NCI-H2171 treated with DMSO at 0.1 percent for 48 hours (cell line): ENCODE measurements around the gene CPSF3.
"Not testable (repeated sequence)": the region's sequence is repeated elsewhere in the genome, so short reads cannot be mapped to it uniquely, and the experiment has no call there.

ENCODE experiments used
- DNase-seq: peaks from one replicate; lab custom pipeline; 2025; lab: John Stamatoyannopoulos, UW

CPSF3 gene

DNA sequence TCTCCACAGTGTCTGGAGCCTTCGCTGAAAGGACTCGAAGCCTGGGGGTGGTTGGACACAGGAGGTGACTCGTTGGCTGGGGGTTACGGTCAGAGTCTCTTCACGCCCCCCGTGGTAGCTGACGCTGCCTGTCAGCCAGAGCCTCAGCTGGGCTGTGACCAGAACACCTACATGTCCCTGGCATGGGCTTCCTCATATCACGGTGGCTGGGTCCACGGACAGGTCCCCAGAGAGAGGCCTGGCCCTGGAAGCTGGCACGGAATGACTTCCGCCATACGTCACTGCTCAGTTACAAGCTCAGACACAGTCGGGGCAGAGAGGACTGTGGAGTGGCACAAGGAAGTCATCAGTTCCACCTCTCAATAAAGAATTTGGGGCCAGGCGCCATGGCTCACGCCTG is 28.6 kb upstream of the CPSF3 start:
- DNase-seq = no peak

DNA sequence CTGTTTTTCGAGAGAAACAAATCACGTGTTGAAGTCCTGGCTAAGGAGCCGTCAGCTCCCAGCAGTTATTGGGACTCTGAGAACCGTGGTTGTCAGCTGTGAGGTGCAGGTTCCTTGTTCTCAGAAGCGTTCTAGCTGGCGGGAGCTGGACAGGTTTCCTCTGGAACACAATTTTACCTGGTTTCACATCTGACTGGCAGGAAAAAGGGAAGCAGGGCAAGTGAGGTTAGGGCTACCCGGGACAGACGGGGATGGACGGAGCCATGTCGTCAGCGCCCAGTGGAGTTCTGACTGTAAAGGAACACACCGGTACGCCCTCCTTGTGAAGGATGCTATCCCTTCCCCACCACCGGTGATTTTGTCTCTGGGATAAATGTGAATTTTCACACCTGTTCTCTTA is 26.3 kb upstream of the CPSF3 start:
- no peak for DNase-seq

DNA sequence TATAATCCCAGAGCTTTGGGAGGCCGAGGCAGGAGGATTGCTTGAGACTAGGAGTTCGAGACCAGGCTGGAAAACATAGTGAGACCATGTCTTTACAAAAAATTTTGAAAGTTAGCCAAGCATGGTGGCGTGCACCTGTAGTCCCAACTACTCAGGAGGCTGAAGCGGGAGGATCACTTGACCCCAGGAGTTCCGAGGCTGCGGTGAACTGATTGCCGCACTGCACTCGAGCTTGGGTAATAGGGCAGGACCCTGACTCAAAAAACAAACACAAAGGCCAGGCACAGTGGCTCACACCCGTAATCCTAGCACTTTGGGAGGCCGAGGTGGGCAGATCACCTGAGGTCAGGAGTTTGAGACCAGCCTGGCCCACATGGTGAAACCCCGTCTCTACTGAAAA is 25.2 kb upstream of the CPSF3 start:
- not testable (repeated sequence) for DNase-seq

DNA sequence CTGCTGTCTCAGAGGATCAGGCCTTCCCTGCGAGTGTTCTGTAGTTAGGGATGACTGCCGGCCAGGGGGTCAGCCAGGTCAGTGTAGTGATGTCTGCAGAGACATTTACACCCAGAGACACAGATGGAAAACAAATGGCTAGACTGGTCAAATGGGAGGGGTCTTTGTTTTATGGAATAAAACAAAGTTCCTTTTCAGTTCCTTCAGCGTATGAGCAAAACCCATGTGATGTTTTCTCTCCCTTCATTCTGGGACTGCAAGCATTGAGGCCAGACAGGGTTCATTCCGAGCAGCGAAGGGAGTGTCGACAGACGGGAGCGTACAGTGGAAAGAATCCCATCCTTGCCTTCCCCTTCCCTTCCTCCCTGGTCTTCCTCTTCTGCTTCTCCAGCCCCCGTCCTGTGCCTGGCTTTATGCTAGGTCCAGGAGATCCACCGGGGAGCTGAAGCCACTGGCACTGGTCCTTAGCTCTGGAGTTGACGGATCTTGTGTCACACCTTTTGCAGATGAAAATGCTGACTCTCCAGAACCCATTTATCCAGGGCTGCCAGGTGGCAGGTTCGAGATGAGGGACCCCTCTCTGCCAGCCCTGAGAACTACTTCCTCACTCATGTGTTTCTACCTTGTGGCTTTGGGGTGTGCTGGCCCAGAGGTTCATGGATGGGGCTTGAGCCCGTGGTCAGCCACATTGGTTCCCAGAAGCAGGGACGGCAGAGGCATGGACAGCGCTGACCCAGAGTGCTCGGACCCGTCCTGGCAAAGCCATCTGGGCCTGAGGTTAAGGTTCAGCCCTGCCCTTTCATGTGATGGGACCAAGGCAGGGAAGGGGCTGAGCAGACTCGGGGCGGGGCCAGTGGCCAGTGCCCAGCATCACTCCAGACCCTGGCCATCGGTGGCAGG is 24.3 kb upstream of the CPSF3 start:
- DNase-seq = no peak

DNA sequence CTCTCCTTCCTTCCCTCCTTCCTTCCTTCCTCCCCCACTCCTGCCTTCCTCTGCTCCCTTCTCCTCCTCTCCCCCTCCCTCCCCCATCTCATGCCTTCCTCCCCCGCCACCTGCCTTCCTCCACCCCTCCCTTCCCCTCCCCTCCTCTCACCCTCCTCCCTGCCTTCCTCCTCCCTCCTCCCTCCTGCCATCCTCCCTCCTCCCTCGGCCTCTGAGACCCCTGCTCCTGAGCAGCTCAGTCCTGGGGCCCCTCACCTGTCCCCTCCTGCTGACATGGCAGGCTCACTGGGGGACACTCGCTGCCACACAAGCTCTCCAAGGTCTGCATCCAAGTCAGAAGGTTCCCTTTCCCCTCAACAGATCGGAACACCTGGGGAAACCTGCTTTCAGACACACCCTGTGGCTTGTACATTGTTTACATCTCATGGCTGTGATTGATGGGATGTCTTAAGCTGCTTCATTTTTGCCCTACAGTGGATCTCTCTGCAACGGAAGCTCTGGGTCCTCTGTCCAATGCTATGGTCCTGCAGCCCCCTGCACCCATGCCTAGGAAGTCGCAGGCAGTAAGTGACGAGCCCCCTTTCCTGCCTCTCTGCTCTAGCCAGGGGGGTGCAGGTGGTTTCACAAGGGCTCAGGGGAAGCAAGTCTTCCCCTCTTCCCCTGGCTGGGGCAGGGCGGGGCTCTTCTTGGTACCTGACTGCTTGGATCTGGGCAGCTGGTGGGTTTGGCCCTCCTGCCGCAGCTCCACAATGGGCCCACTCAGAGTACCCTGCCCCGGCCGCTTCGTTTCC is 23.0 kb upstream of the CPSF3 start:
- DNase-seq = no peak

DNA sequence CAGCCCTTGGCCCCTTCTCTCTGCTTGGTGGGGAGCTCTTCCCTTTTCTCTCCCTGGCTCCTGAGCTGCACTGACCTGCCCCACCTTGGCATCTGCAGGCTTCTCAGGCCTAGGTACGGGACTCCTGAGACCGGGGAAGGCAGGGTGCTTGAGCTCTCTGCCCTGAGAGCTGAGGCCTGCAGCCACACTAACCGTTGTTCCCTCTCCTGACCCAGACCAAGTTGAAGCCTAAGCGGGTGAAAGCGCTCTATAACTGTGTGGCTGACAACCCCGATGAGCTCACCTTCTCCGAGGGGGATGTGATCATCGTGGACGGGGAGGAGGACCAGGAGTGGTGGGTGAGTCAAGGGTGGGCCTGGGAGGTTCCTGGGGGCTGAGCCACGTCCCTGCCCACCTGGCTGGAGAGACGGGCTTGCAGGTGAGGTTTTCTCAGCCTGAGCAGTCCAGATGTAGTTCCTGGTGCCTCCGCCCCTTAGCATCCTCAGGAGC is 22.4 kb upstream of the CPSF3 start:
- no peak for DNase-seq

DNA sequence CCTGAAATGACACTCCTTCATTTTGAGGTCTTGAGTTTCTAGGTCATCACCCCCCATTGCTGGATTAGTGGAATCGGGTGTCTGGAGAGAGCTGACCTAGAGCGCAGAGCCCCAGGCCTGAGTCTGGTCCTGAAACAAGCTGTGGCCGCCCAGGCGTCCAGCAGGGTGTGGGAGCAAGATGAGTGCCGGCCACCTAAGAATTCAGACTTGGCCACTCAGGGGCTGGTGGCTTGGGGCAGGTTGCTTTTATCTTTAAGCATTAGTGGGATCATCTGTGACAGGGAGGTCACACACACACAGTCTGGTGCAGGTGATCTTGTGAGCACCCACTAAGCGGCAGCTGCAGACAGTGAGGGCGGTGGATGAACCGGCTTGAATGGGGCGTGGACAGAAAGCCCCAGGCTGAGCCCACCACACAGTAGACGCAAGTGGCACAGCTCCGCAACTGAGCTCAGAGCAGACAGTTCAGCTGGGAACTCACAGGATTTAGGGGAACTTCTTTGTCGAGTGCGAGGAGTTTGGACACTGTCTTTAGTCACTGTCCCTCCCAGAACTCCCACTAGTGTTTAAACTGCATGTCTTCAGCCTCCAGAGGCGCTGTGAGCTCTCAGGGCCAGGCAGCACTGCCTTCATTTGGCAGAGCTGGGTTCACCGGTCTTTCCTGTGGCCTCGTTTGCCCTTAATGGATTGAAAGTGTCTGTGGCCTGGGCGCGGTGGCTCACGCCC is 21.6 kb upstream of the CPSF3 start:
- no peak for DNase-seq

DNA sequence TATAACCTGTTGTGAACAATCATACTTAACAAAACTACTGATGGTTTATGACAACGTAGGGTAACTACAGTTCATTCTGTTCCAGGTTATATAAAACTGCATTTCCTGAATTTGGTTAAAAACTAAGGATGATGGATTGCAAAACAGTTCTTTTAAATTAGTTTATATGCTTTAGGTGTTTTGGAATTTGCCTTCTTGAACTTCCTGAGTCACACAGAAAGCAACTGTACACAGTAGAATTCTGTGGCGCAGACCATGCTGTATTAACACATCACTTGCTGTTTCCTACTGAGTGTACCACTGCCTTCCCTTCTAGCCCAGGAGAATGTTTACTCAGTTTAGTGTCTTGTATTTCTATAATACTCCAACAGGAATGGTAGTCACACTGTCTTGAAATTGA is 19.5 kb upstream of the CPSF3 start:
- no peak for DNase-seq

DNA sequence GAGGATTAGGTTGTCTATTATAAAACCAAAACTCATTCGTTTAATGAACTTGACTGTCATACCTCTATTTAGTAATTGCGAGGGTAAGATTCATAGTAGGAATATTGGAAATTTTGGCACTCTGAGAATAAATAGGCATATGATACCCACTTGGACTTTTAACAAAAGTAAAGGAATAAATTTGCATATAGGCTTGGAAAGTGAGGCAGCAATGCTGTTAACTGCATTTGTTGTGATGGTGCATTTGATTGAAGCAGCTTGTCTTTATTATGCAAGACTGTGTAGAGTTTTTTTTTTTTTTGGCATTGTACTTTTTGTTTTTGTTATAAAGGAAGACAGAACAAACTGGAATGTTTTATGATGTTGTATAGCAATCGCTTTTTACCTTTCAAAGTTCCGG is 19.0 kb upstream of the CPSF3 start:
- no peak for DNase-seq

DNA sequence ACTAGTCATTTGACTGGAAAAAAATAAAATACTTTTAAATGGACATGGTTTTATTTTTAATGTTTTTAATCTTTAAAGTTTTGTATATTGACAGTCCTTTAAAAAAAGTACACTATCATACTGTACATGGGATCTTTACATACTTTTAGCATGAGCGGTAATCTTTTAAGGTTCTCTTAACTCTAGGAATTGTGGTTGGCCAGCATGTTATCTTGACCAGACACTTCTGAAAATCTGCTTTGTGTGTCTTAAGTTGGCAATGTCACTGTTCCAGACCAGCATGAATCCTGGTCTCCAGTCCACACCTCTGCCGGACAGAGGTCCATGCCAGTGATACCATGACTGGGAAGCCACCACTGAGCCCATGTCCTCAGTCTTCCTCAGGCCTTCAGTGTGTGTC is 17.8 kb upstream of the CPSF3 start:
- no peak for DNase-seq

DNA sequence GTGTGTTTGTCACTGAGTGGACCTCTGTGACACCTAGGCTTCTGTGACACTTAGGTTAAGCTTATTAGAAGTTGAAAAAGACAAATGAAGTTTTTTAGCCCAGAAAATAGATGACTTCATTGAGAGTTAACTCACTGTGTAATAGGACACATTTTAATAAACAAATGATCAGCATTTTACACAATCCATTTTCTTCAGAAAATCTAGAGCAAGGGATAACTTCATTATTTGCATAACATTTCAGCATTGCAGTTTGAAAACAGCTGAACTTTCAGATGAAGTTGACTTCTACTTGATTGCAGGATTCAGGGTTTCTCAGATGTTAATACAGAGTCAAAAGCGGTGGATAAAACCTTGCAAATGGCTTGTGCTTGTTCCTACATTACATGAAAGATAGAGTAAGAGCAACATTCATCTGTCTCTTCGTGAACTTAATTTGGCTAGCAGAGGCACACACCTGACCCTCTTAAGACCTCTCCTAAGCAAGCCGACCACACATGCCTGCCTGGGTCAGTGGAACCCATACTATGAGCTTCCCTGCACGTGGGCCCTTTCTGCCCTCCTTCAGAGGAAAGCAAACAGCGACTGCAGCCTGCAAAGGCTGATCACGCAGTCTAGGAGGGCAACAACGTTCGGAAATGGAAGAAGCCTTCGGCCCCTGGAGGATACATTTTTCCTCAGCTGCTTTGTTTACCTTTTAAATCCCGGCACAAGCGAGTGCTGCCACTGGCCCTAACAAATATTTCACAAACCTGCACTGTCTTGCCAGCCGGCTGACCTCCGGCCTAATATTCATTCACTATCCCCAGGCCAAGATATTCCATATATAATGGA is 16.7 kb upstream of the CPSF3 start:
- no peak for DNase-seq

DNA sequence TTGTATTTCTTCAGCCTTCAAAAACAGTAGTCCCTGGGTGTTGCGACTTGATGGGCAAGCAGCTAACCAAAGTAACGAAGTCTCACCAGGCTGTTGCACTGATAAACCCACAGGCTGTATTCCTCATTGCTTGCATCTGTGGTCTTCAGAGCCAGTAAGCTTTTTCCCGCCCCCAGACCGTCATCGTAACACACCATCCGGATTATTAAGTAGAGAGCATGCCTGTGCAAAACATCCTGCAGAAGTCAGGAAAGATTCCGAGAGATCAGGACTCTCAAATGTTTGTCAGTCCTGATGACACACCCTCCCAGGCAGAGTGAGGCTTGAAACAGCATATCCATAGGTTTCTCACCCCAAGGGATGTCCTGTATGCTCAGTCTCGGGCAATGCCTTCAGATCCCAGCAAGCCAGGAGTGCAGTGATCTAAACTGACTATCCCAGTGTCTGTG is 16.1 kb upstream of the CPSF3 start:
- DNase-seq = no peak

DNA sequence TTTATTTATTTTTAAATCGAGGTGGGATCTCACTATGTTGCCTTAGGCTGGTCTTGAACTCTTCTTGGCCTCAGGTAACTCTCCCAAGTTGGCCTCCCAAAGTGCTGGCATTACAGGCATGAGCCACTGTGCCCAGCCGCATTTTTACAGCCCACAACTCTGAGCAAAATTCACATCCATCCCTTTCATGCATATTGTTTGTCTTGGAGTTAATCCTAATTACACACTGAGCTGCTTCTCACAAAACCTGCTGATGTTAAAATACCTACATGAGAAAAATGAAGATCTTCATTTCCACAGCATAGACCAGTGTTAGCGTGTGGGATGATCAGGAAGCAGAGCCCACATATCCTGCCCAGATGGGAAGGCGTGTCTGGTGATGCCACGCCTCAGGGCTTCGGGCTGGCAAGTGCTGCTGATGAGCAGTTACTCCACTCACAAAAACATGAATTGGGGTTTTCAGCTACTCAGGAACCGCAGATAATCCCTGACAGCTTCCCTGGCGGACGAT is 14.8 kb upstream of the CPSF3 start:
- no peak for DNase-seq

DNA sequence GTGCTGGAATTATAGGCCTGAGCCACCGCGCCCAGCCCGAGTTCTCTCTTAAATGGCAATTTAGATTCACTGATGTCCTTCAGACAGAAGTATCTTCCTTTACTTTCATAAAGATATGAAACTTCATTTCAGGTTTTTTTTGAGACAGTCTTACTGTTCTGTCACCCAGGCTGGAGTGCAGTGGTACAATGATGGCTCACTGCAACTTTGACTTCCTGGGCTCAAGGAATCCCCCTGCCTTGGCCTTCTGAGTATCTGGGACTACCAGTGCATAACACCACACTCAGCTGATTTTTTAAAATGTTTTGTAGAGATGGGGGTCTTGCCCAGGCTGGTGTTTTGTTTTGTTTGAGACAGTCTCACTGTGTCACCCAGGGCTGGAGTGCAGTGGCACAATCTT is 13.3 kb upstream of the CPSF3 start:
- DNase-seq = no peak

DNA sequence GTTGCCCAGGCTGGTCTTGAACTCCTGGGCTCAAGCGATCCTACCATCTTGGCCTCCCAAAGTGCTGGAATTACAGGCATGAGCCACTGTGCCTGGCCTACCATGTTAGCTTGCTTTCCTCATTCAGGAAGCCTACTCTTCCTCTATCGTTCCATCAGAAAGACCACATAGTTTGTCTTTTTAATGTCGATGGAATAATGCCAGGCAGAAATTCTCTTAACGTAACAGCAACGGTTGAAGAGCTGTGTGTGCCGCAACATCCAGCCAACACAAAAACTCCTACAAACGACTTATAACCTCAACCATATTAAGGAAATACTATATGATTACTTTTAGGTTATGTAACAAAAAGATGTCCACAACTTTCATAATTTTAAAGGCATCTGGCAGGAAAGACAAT is 10.7 kb upstream of the CPSF3 start:
- no peak for DNase-seq

DNA sequence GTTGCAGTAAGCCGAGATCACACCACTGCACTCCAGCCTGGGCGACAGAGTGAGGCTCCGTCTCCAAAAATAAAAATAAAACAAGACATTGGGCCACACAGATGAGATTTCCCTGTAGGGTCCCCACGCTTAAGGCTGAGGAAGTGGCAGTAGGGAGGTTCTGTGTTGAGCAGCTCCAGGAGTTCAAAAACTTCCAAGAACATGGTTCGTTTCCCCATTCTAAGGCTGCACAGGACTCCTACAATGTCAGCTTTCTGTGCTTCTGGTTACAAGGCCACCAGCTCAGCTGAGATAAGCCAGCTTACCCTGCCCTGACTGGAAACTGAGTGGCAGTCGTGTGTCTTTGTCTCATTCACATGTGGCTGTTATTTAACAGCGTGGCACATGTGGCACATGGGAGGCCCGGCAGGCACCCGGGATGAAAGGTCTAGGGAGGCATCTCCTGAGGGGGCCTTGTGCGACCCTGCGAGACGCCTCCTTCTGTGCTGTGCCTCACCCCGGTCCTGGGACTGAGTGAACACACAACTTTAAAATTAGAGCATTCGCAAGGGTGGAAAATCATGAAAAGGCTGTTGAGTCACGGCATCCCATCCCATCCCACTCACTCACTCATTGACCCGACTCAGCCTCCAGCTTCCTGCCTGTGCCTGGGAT is 7.8 kb upstream of the CPSF3 start:
- DNase-seq = no peak

DNA sequence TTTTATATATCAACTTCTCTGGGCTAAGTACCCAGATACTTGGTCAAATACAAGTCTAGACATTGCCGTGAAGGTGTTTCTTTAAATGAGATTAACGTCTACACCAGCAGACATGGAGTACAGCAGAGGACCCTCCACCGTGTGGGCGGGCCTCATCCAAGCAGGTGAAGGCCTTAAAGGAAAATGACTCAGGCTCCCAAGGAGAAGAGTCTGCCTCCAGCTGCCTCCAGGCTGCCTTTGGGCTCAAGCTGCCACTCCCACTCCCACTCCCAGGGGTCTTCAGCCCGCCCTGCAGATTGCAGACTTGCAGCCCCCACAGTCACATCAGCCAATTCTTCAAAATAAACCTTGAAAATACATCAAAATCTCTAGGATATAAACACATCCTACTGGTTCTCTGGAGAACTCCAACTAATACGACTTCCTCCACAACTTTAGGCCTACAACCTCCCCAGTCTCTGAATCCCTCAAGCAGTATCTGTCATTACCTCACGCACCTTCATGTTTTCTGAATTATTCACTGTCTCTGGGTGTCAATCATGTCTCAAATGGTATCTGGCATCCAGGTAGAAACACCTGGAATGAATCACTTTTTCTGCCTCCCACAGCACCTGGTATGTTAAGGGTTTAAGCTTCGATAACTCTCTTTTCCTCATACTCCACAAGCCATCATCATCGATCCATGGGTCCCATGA is 7.0 kb upstream of the CPSF3 start:
- no peak for DNase-seq

DNA sequence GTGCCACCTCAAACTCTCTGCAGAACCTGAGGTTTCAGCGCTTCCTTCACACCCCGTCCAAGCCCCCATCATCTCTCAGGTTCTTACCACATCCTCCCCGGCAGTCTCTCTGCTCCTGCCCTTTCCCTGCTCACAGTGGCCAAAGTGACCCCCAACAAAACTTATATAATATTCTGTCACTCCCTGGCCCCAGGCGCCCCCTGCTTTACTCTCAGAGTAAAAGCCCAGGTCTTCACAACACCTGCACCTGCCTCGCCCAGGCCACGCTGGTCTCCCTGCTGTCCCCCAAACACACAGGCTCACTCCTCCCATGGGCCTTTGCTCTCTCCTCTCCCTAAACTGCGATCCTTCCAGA is 6.5 kb upstream of the CPSF3 start:
- DNase-seq = no peak

DNA sequence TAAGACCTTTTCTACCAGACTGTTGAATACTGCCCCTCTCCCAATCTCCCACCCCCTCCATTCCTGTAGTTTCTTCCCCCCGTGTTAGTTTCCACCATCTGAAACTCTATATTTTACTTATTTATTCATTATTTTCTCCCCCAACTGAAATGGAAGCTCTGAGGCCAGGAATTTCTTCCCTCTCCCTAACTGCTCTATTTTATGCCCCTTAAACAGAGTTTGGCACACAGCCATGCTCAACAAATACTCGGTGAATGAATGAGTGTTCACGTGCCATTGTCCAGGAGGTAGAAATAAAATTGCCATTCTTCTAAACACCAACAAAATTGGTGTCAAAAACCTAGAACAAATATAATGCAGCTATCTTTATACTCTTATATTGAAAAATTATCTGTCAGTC is 5.7 kb upstream of the CPSF3 start:
- DNase-seq = no peak

DNA sequence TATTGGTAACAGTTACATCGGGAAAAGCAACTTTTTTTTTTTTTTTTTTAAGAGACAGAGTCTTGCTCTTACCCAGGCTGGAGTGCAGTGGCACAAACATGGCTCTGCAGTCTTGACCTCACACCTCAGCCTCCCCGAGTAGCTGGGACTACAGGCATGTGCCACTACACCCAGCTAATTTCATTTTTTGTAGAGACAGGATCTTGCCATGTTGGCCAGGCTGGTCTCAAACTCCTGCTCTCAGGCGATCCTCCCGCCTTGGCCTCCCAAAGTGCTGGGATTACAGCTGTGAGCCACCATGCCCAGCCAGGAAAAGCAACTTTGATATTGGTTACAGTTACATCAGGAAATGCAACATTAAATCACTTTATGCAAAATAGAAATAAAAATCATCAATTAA is 4.7 kb upstream of the CPSF3 start:
- DNase-seq = no peak
